DMS 273 (cell line): ENCODE measurements around the gene ZDBF2.
A peak's percentile ranks its signal among the peaks of the same experiment; 100 is the strongest.
"Not testable (repeated sequence)": the region's sequence is repeated elsewhere in the genome, so short reads cannot be mapped to it uniquely, and the experiment has no call there.

Source experiments
- DNase-seq: peaks from one replicate; lab custom pipeline; 2025; ENCODE audit not compliant: unreplicated experiment; lab: John Stamatoyannopoulos, UW

The ZDBF2 gene

DNA sequence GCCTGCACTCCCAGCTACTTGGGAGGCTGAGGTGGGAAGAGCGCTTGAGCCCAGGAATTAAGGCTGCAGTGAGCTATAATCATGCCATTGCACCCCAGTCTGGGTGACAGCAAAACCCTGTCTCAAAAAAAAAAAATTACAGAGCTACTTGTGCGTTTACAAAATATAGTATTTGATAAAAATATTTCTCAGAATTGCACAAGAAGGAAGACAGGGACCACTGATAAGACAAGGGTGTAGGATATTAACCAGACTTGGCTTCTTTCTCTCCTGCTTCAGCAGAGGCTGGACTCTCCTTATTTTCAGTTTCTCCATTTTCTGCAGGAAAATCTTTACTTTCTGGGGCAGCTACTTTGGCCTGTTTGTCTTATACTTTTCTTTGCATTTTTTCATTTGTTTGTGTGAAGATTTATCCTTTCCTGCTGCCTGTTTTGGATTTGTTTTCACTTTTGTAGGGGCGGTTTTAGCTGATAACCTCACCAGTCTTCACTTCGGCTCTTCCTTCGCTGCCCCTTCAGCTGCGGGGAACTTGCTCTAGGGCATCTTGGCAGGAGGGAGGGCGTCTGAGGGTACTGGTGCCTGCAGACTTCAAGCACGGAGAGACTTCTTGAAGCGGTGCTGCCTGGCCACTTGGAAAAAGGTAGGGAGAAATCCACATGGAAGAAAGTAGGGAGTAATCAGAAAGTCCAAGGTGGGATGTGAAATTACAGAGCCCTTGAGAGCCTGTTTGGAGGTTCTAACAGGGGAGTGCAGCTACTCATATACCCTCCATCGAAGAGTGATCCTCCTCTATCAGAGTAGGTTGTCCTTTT is 14.9 kb upstream of the ZDBF2 start:
- no peak for DNase-seq

DNA sequence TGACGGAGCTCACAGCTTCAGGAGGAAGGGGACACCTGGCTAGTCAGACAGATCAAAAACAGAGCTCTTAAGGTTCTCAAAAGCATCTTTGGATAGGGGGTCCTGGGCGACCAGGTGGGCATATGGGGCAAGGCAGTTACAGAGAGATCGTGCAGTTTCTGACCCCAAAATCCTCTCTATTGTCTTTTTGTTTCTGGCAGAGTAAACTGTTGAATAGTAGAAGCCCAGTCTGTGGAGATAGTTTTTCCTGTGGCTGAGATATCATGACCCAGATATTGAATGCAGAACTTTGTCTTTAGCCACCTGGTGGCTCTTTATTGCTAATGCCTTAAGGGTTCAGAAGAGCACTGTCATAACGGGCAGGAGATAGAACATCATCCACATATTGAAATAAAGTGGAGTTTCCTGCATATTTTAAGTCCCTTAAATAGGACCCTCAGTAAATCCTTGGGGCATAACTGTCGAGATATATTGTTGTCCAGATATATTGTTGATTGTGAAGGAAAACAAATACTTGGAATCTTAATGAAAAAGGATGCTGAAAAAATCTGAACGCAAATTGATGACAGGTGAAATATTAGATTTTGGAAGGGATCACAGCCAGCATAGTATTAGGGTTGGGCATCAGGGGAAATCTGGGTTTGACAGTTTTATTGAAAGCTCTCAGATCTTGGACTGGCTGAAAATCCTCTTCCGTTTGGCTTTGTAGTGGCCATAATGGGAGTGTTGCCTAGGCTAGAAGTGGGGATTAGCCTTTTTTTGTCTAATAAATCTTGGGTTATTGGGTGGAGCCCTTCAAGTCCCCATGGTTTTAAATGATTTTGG is 14.1 kb upstream of the ZDBF2 start:
- DNase-seq = peak; percentile 69

DNA sequence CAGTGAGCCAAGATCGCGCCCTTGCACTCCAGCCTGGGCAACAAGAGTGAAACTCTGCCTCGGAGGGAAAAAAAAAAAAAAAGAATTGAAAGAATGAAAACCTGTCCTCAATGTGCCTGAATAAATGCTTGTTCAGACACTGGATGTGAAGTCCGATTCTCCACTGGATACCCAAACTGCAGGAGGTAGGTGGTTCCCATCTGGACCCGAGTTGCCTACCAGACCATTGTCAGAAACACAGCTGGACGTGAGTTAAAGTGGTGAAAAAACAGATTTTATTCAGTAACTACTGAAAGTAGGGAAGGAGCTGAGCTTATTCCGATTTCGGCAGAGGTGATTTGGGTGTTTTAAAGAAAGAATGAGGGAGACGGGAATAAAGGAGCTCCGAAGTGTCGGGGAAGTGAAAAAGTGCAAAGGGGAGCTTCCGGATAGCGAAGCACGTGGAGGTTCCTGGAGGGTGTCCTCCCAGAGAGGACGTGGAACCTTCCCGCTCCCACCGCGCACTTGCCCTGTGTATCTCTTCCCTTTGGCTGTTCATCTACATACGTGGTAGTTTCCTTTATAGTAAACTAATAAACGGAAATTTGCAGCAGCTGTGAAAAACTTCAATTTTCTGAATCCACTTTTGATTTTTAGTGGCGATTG is 10.4 kb upstream of the ZDBF2 start:
- DNase-seq = no peak

DNA sequence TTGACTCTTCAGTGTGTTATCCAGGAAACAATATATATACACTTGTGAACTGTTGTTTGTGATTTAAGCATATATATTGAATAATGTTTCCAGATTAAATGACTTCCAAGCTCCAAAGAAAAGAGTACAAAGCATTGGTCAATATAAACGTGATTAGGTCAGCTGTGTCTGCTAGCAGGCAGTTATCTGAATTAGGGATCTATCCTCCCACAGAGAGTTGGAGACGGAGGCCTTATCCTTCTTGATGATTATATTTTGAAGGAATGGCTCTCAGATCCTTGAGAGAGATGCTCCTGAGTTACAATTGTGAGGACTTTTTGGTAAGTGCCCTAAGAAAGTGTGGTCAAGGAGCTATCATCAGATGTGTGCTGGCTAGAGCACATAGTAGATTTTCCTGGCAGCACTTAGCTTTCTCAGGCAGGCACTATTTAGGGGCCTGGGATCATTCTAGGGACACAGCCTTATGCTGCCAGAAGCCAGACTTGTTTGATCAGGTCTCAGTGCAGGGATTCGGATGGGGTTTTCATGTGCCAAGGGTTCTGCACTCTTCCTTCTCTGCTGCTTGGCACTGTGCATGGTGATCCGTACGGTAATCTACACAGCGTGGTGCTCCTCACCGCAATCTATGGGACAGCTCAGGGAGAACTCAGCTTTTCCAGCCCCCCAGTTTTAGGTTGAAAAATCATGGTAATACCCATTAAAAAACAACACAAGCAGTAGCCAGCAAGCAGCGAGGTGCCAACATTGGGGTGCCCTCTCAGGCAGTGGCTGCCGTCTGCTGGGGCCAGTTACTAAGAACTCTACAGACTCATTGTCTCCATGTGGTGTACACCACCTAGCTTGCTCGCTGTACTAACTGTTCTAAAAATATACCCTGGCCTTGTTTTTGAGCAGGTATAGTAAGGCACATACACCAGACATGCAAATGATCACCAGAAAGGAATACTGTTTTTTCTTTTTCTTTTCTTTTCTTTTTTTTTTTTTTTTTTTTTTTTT is 8.0 kb upstream of the ZDBF2 start:
- DNase-seq = no peak

DNA sequence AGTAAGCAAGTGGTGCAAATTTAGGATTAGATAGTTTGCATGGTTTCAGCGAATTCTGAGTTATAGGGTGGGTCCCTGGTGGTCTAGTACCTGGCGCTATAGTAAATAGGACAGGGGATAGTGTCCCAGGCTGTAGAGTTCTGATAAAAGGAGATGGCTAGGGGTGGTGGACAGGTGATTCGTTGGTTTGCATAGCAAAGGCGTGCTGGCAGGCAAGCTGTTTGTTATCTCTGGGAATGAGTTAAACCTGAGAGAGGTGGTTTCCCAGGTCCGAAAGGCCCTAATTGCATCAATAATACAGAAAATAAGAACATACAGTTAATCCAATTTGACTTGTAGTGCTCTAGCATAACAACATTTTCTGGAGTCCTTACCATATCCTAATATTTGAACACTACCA is 6.9 kb upstream of the ZDBF2 start:
- no peak for DNase-seq

DNA sequence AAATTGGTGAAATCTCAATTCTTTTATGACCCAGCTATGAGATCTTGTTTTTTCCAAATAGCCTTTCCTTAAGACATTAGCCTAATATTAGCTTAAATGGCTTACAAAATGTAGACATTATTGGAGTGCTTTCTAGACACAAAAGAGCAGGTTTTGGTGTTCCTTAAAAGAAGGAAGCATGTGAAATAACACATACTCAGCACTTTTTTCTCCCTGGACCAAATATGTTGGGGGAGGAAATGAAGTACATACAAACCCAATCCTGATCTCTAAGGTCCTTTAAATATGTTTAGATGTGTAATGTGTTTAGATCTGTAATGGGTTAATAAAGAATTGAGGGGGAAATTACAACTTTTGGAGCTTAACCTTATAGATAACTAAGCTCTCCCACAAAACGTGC is 3.4 kb upstream of the ZDBF2 start:
- no peak for DNase-seq

DNA sequence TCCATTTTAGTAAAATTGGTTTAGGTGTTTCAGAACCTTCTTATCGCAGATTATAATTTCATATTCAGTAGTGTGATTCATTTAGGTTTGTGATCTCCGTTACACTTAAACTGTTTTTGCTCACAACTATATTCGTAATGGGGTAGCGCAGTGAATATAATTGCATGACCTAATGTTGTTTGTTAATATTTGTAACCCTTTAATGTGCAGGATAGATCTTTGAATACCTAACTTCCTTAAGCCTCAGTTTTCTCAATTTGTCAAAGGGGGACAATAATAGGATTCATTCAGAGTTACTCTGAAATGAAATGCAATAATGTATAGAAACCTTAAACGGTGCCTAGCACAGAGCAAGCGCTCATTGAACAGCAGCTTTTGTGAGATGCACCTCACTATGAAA is 558 bp upstream of the ZDBF2 start:
- no peak for DNase-seq

DNA sequence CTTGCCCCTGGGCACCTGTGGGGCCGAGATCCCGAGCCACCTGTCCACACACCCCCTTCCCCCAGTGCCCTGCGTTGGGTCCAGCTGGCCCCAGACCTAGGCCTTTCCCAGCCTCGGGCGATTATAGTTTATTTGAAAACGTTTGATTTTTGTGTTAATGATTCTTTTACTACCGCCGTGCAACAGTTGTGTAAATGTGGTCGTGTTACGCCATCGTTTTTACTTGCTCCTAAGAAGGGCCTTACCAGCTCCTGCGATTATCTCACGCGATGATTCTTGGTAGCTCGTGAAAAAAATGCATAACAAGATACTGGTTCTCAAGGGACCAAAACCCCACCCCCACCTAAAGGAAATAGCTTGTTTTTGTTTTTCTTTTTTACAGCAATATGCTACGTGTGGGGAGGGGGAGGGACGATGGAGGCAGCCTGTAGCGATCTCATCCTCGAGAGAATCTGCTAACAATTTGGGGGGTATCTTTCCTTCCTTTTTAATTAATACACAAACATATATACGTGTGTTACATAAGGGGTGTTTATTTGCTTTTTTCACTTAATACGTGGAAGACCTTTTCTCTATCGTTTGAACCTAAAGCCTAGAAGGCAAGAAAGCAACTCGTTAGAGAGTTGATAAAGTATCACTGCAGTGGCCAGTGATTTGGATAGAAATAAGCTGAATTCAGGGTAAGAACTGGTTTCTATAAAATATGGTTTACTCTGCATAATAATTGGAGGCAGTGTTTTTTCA is 1.0 kb downstream of the ZDBF2 start:
- DNase-seq = peak; percentile 64

DNA sequence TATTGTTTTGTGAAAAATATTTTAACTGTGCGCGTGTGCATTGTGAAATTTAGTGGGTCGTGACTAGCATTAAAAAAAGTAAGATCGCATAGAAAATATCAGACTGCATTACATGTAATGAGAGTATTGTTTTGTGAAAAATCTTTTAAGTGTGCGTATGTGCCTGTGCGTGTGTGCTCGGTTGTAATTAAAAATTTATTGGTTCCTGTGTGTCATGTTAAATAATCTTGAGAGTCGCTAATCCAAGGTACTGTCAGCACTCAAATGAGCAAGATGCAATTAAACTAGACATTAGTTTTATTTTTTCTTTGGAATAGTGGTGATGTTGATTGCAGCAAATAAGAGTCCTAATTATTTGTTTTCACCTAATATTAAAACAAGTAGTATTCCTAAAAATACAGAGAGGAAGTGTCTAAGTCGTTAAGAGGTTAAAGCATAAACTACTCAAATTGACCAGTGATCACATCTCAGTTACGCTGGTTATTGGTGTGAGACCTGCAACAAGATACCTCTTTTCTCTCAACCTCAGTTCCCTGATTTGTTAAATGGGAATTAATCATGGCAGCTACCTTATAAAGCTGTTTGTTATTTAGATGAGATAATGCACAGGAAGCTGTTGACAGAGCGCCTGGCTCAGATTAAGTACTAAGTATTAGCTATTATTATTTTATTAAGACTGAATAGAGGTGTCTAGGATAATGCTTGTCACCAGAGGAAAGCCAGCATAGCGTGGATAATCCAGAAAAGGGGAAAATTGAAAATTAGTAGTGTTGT is 1.9 kb downstream of the ZDBF2 start:
- no peak for DNase-seq

DNA sequence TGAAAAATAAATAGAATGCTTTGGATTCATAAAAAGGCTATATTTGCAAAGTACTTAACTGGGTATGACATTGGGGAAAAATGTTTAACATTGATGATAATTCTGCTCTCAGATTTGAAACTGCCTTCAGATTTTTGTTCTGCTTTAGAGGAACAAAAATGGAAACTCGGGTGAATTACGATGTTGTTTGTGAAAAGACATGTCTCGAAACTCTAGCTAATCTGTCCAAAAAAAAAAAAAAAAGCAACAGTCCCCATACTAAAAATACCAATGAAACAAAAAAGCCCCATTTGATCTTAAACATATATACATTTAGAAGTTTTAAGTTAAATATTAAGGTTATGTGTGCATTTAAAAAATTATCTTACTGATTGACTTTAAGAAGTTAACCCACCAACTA is 3.0 kb downstream of the ZDBF2 start:
- DNase-seq = no peak

DNA sequence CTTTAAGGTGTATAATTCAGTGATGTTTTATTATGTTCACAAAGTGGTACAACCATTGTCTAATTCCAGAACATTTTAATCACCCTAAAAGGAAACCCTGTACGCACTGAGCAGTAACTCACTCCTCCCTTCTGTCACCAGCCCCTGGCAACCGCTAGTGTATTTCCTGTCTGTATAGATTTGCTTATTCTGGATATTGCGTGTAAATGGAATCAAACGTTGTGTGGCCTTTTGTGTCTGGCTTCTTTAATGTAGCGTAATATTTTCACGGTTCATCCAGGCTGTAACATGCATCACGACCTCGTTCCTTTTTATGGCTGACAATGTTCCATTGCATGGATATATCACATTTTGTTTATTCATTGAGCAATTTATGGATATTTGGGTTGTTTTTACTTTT is 8.3 kb downstream of the ZDBF2 start:
- no peak for DNase-seq

DNA sequence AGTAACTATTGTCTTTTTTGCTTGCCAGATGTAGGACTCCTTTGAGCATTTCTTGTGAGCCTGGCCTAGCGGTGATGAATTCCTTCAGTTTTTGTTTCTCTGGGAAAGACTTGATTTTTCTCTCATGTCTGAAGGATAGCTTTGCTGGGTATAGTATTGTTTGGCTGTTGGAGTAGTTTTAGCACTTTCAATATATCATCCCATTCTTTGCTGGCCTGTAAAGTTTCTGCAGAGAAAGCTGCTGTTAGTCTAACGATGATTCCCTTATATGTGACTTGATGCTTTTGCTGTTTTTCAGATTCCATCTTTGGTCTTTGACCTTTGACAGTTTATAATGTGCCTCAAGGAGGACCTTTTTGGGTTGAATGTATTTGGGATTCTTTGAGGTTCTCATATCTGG is 12.7 kb downstream of the ZDBF2 start:
- no peak for DNase-seq

DNA sequence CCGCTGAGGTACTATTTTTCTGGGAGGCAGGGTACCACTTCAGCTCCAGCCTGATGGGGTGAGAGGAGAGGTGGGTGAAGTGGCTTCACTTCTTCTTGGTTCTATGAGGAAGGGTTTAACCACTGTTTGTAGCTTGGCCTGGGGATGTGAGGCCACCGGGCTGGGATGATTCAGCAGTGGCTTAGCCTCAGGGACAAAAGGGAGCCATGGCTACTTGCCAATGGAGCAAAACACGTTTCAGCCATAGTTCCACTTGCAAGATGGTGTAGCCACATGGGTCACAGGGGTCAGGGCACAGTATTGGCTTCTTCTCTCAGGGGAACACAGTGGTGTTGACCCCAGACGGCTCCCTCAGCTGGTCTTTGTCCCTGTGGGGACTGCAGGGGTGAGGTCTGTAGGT is 14.9 kb downstream of the ZDBF2 start:
- DNase-seq = no peak

DNA sequence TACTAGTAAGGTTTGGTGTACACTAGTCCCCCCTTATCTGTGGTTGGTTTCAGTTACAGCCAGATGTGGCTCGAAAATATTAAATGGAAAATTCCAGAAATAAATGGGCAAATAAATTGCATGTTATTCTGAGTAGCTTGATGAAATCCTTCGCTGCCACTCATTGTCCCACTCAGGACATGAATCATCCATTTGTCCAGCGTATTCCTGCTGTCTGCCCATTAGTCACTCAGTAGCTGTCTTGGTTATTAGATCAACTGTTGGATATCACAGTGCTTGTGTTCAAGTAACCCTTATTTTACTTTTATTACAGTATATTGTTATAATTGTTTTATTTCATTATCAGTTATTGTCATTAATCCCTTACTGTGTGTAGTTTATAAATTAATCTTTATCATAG is 21.7 kb downstream of the ZDBF2 start:
- no peak for DNase-seq

DNA sequence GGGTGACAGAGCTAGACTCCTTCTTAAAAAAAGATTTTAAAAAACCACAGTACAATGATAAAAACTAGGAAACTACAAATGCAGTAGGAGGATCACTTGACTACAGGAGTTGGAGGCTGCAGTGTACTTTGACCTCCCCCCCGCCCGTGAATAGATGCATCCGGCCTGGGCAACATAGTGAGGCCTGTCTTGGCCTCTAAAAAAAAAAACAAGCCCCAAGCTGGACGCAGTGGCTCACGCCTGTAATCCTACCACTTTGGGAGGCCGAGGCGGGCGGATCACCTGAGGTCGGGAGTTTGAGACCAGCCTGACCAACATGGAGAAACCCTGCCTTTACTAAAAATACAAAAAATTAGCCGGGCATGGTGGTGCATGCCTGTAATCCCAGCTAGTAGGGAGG is 25.1 kb downstream of the ZDBF2 start:
- not testable (repeated sequence) for DNase-seq

DNA sequence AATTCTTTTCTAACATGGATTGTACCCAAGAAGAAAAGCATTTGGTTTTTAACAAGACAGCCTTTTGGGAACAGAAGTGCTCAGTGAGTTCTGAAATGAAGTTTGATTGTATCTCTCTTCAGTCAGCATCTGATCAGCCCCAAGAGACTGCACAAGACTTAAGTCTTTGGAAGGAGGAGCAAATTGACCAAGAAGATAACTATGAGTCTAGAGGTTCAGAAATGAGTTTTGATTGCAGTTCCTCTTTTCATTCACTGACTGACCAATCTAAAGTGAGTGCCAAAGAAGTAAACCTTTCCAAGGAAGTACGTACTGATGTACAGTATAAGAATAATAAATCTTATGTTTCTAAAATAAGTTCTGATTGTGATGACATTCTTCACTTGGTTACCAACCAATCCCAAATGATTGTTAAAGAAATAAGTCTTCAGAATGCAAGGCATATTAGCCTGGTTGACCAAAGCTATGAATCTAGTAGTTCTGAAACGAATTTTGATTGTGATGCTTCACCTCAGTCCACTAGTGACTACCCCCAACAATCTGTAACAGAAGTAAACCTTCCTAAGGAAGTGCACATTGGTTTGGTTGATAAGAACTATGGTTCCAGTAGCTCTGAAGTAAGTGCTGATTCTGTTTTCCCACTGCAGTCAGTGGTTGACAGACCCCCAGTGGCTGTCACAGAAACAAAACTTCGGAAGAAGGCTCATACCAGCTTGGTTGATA is 31.2 kb downstream of the ZDBF2 start:
- DNase-seq = no peak

DNA sequence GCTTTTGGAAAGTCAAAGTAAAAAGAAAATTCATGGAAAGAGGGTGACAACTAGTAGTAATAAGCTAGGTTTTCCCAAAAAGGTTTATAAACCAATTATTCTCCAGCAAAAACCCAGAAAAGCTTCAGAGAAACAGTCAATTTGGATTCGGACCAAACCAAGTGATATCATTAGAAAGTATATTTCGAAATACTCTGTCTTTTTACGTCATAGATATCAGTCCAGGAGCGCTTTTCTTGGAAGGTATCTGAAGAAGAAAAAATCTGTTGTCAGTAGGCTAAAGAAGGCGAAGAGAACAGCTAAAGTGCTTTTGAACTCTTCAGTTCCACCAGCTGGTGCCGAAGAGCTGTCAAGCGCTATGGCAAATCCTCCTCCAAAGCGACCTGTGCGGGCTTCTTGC is 36.6 kb downstream of the ZDBF2 start:
- DNase-seq = no peak

DNA sequence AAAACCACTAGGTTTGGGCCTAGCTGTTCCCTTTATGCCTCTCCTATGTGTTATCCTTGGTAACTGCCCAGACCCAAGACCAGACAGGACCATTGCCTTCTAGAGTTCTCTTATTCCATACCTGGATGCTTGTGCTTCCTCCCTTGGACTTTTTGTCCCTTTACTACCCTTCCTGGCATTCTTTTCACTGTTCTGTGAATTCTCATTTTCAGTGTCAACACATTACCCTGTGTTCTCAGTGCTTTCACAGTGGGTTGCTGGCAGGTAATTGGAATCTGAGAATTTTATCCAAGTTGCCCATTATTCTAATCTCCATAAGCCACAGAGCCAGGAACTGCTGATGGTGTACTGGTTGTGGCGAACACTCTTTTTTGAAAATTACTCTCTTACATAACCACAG is 41.7 kb downstream of the ZDBF2 start:
- DNase-seq = no peak

DNA sequence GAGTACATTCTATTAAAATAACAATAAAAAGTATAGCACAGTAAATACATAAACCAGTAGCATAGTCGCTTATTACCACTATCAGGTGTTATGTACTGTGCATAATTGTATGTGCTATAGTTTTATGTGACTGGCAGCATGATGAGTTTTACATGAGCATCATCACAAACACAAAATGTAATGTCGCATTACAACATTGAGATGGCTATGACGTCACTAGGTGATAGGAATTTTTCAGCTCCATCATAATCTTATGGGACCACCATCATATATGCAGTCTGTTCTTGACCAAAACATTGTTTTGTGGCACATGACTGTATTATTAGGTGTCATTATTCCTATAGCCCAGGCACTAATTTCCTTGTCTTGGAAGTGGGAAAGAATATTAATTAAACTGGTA is 48.6 kb downstream of the ZDBF2 start:
- no peak for DNase-seq
